Neural cell (in vitro differentiated cells): ENCODE measurements around the gene NPLOC4.

ENCODE experiments used
- CTCF ChIP-seq: fragments of 450-650 bp; IDR thresholded peaks from 2 replicates; pipeline ENCODE4 v1.5.1; 2014; ENCODE audit warnings: antibody characterized with exemption, mild to moderate bottlenecking, moderate library complexity; ENCODE audit not compliant: poor library complexity, severe bottlenecking
- POLR2AphosphoS5 ChIP-seq: IDR thresholded peaks from 2 replicates; pipeline ENCODE4 v1.6.1; 2012
- TAF1 ChIP-seq: IDR thresholded peaks from 2 replicates; pipeline ENCODE4 v1.6.1; 2012; ENCODE audit warnings: low read depth

GRCh38 chr17:81556863-81557262, 80.0 kb downstream of the NPLOC4 start:
- no peak for TF ChIP-seq CTCF
- TF ChIP-seq TAF1, result no peak
- TF ChIP-seq POLR2AphosphoS5, result no peak
